G401 (cell line): Measurements from ENCODE around the gene NPM3. TPM values are rescaled to one million over a fixed set of nuclear protein-coding genes. Genes with fewer than 3 reads are reported as not detected.

Experiments used
- DNase-seq: peaks from one replicate; pipeline ENCODE4 v3.0.0-alpha.2; 2015; ENCODE audit warnings: low spot score
- in situ Hi-C: cut with HindIII; loops from 2 replicates; pipeline ENCODE4 v1.10.0; 2016; ENCODE audit warnings: low sequenced_read_pairs, mixed read lengths
- total RNA-seq: library from RNA; depleted of rRNA; stranded (reverse); fragments of >200 nt; shearing (Covaris generic); gene quantifications from 2 replicates; pipeline ENCODE4 v1.2.3, GENCODE V29; 2014

Gene NPM3
- total RNA-seq, 1 experiment from 2014 or later, result 235 TPM

GRCh38 chr10:101776161-101776817 lies 7.0 kb downstream of the NPM3 start:
- in situ Hi-C loops, result no loop called here
- no peak for DNase-seq

- in situ Hi-C loops, result no loop called here
- no peak for DNase-seq
These were observed 7.7 kb downstream of the NPM3 start, which contains the start of gene FGF8 for GRCh38 chr10:101775273-101776160. FGF8 (minus strand) TSS chr10:101776114; CDS start chr10:101775900, 214 bp downstream.

- DNase-seq, result no peak
- in situ Hi-C loops, result no loop called here
These were observed 8.5 kb downstream of the NPM3 start for GRCh38 chr10:101774589-101775272.

- in situ Hi-C loops, result no loop called here
- no peak for DNase-seq
These were observed 9.2 kb downstream of the NPM3 start for GRCh38 chr10:101773923-101774588.

- in situ Hi-C loops, result no loop called here
- DNase-seq, result no peak
These were observed 10.1 kb downstream of the NPM3 start for GRCh38 chr10:101772895-101773761.

- in situ Hi-C loops, result no loop called here
- no peak for DNase-seq
These were observed 11.0 kb downstream of the NPM3 start for GRCh38 chr10:101772017-101772894.

GRCh38 chr10:101771380-101771779 lies 11.9 kb downstream of the NPM3 start:
- DNase-seq, result no peak
- in situ Hi-C loops, result no loop called here

- in situ Hi-C loops, result no loop called here
- no peak for DNase-seq
These were observed 12.7 kb downstream of the NPM3 start for GRCh38 chr10:101770331-101771215.

GRCh38 chr10:101769541-101770180 lies 13.6 kb downstream of the NPM3 start:
- in situ Hi-C loops, result no loop called here

GRCh38 chr10:101768791-101769170 lies 14.5 kb downstream of the NPM3 start:
- in situ Hi-C loops, result no loop called here

More at GRCh38 chr10:101769541-101770180, 13.6 kb downstream of the NPM3 start:
- DNase-seq, result no peak

GRCh38 chr10:101767966-101768790 lies 15.1 kb downstream of the NPM3 start:
- in situ Hi-C loops, result no loop called here
- no peak for DNase-seq

More at GRCh38 chr10:101768791-101769170, 14.5 kb downstream of the NPM3 start:
- no peak for DNase-seq

- no peak for DNase-seq
- in situ Hi-C loops, result no loop called here
These were observed 15.7 kb downstream of the NPM3 start for GRCh38 chr10:101767600-101767945.

- no peak for DNase-seq
- in situ Hi-C loops, result no loop called here
These were observed 16.3 kb downstream of the NPM3 start for GRCh38 chr10:101766753-101767599.

GRCh38 chr10:101766306-101766705 lies 16.9 kb downstream of the NPM3 start:
- DNase-seq, result no peak
- in situ Hi-C loops, result no loop called here
